ENCODE measurements around the gene CDHR1.

- TF ChIP-seq CTCF (IDR thresholded peaks at IDR 0.05): no peak
- no peak for TF ChIP-seq EP300 (IDR thresholded peaks at IDR 0.05)
These were observed 38.8 kb upstream of the CDHR1 start for GRCh38 chr10:84155521-84155920.
